Neural progenitor cell (in vitro differentiated cells): Measurements from ENCODE around the gene RPL29. TPM values are rescaled to one million over a fixed set of nuclear protein-coding genes. Genes with fewer than 3 reads are reported as not detected.
"Not testable (repeated sequence)": the region's sequence is repeated elsewhere in the genome, so short reads cannot be mapped to it uniquely, and the experiment has no call there.

Experiments used
- DNase-seq: peaks from one replicate; pipeline ENCODE4 v3.0.0-alpha.2; 2016; ENCODE audit warnings: low spot score
- H2AFZ ChIP-seq: fragments of 200-600 bp; sonication (generic); replicated peaks from 2 replicates; pipeline ENCODE4 v1.6.1; 2016; ENCODE audit warnings: antibody characterized with exemption
- H3F3A ChIP-seq: fragments of 200-600 bp; sonication (generic); 2 replicates; pipeline ENCODE4 v1.6.1; 2016; ENCODE audit warnings: antibody characterized with exemption, low read depth
- H3K27ac ChIP-seq: fragments of 200-600 bp; sonication (generic); 2 replicates; pipeline ENCODE4 v1.5.1; 2016; ENCODE audit warnings: mild to moderate bottlenecking
- H3K27me3 ChIP-seq: fragments of 200-600 bp; sonication (generic); 2 replicates; pipeline ENCODE4 v1.6.1; 2016; ENCODE audit warnings: mild to moderate bottlenecking, moderate library complexity
- H3K36me3 ChIP-seq: fragments of 200-600 bp; sonication (generic); 2 replicates; pipeline ENCODE4 v1.5.1; 2016
- H3K4me1 ChIP-seq: fragments of 200-600 bp; sonication (generic); 2 replicates; pipeline ENCODE4 v1.6.1; 2016; ENCODE audit warnings: mixed run types
- H3K4me2 ChIP-seq: fragments of 200-600 bp; sonication (generic); 2 replicates; pipeline ENCODE4 v1.6.1; 2016
- H3K4me3 ChIP-seq: fragments of 200-600 bp; sonication (generic); 2 replicates; pipeline ENCODE4 v1.5.1; 2016
- H3K79me2 ChIP-seq: fragments of 200-600 bp; sonication (generic); 2 replicates; pipeline ENCODE4 v1.6.1; 2016; ENCODE audit warnings: low read depth
- H3K9ac ChIP-seq: fragments of 200-600 bp; sonication (generic); 2 replicates; pipeline ENCODE4 v1.6.1; 2016
- H3K9me3 ChIP-seq: fragments of 200-600 bp; sonication (generic); 2 replicates; pipeline ENCODE4 v1.5.1; 2016; ENCODE audit warnings: low read depth
- H4K20me1 ChIP-seq: fragments of 200-600 bp; sonication (generic); 2 replicates; pipeline ENCODE4 v1.6.1; 2016; ENCODE audit warnings: low read depth
- H3K27ac Mint-ChIP-seq: 3 replicates; pipeline ENCODE4 v1.8.0; 2021; ENCODE audit warnings: mixed read lengths
- H3K27me3 Mint-ChIP-seq: 2 replicates; pipeline ENCODE4 v1.8.0; 2022; ENCODE audit warnings: low read depth, mild to moderate bottlenecking, inconsistent platforms, moderate library complexity, mixed read lengths; ENCODE audit not compliant: insufficient read depth
- H3K36me3 Mint-ChIP-seq: 3 replicates; pipeline ENCODE4 v1.8.0; 2021; ENCODE audit warnings: mixed read lengths
- H3K4me1 Mint-ChIP-seq: 3 replicates; pipeline ENCODE4 v1.8.0; 2021; ENCODE audit warnings: mixed read lengths
- H3K4me3 Mint-ChIP-seq: 3 replicates; pipeline ENCODE4 v1.8.0; 2021; ENCODE audit warnings: mild to moderate bottlenecking, moderate library complexity, mixed read lengths
- H3K9me3 Mint-ChIP-seq: 3 replicates; pipeline ENCODE4 v1.8.0; 2020; ENCODE audit warnings: mixed read lengths
- CTCF ChIP-seq: fragments of 200-600 bp; sonication (generic); IDR thresholded peaks from 2 replicates; pipeline ENCODE4 v1.5.1; 2017; ENCODE audit warnings: antibody characterized with exemption, mild to moderate bottlenecking
- EZH2 ChIP-seq: fragments of 200-600 bp; sonication (generic); IDR thresholded peaks from 2 replicates; pipeline ENCODE4 v1.6.1; 2017; ENCODE audit warnings: antibody characterized with exemption, mild to moderate bottlenecking, moderate library complexity
- EZH2phosphoT487 ChIP-seq: fragments of 200-600 bp; sonication (generic); IDR thresholded peaks from 2 replicates; pipeline ENCODE4 v1.6.1; 2017; ENCODE audit warnings: antibody characterized with exemption
- total RNA-seq: library from RNA; depleted of rRNA; stranded (reverse); fragments of >200 nt; gene quantifications from 2 replicates; pipeline ENCODE4 v1.2.3, GENCODE V29; 2015; ENCODE audit warnings: low replicate concordance

RPL29 gene
- total RNA-seq: 1,431 and 2,019 TPM in 2 replicates

GRCh38 chr3:51995346-51996163, at the start of gene RPL29:
Gene RPL29, minus strand, starts transcription at chr3:51995895. Its CDS starts 434 bp downstream, at chr3:51995461.
- Histone ChIP-seq H4K20me1 (peaks cover 29% of the 10 kb centered on the region), H3K36me3 (peaks cover 16% of the 10 kb centered on the region), H3K4me3 (peak within 1 kb of the TSS; percentile 89), H3K27me3 (no peaks in the 10 kb centered on the region), H3K9ac (peak within 1 kb of the TSS; percentile 97), H3K9me3 (no peaks in the 10 kb centered on the region), H2AFZ (peak within 1 kb of the TSS; percentile 81), H3K4me1 (peaks cover 11% of the 10 kb centered on the region), H3K79me2 (peaks cover 35% of the 10 kb centered on the region), H3F3A (peaks cover 41% of the 10 kb centered on the region), H3K4me2 (peak within 1 kb of the TSS; percentile 89), H3K27ac (peak within 1 kb of the TSS; percentile 96)
- peak; percentile 94 for DNase-seq
- Mint-ChIP-seq H3K9me3 (peaks cover 2% of the 10 kb centered on the region), H3K36me3 (peaks cover 30% of the 10 kb centered on the region), H3K4me3 (peak within 1 kb of the TSS; percentile 100), H3K4me1 (peaks cover 35% of the 10 kb centered on the region), H3K27ac (peak within 1 kb of the TSS; percentile 100), H3K27me3 (peaks cover 6% of the 10 kb centered on the region)
- TF ChIP-seq EZH2 (peak; percentile 47), CTCF (no peak), EZH2phosphoT487 (no peak)

- H3K27ac Mint-ChIP-seq: peak overlapping the region; percentile 95
- peak; percentile 69 for DNase-seq
- H3K9me3 Mint-ChIP-seq: no peaks in the 10 kb centered on the region
- H3K4me1 ChIP-seq: peaks cover 13% of the 10 kb centered on the region
- no peaks in the 10 kb centered on the region for H4K20me1 ChIP-seq
- H3K79me2 ChIP-seq: no peaks in the 10 kb centered on the region
- no peak overlapping the region for H2AFZ ChIP-seq
- H3K4me2 ChIP-seq: no peak overlapping the region
- H3K4me3 Mint-ChIP-seq: no peak overlapping the region
- peaks cover 27% of the 10 kb centered on the region for H3K4me1 Mint-ChIP-seq
- no peaks in the 10 kb centered on the region for H3K36me3 Mint-ChIP-seq
- H3K36me3 ChIP-seq: no peaks in the 10 kb centered on the region
- no peak overlapping the region for H3K4me3 ChIP-seq
- no peak overlapping the region for H3K9ac ChIP-seq
- H3F3A ChIP-seq: no peaks in the 10 kb centered on the region
- peaks cover 5% of the 10 kb centered on the region for H3K27me3 Mint-ChIP-seq
- no peaks in the 10 kb centered on the region for H3K27me3 ChIP-seq
- H3K27ac ChIP-seq: no peak overlapping the region
- H3K9me3 ChIP-seq: no peaks in the 10 kb centered on the region
- TF ChIP-seq EZH2 (no peak), CTCF (peak; percentile 39), EZH2phosphoT487 (no peak)
Observed at GRCh38 chr3:52044869-52045619, 49.3 kb upstream of the RPL29 start.

GRCh38 chr3:52043750-52044149, 48.1 kb upstream of the RPL29 start:
- H3K27me3 Mint-ChIP-seq: peaks cover 5% of the 10 kb centered on the region
- H3K36me3 Mint-ChIP-seq: no peaks in the 10 kb centered on the region
- no peaks in the 10 kb centered on the region for H3K27me3 ChIP-seq
- no peak overlapping the region for H3K9ac ChIP-seq
- peaks cover 18% of the 10 kb centered on the region for H3K4me1 ChIP-seq
- DNase-seq: no peak
- TF ChIP-seq CTCF (no peak), EZH2 (no peak), EZH2phosphoT487 (no peak)
- no peaks in the 10 kb centered on the region for H3K9me3 ChIP-seq
- no peaks in the 10 kb centered on the region for H3F3A ChIP-seq
- H3K4me1 Mint-ChIP-seq: peaks cover 29% of the 10 kb centered on the region
- no peak overlapping the region for H3K4me2 ChIP-seq
- H3K36me3 ChIP-seq: no peaks in the 10 kb centered on the region
- H2AFZ ChIP-seq: no peak overlapping the region
- no peaks in the 10 kb centered on the region for H3K9me3 Mint-ChIP-seq
- H3K27ac Mint-ChIP-seq: no peak overlapping the region
- no peak overlapping the region for H3K27ac ChIP-seq
- H4K20me1 ChIP-seq: no peaks in the 10 kb centered on the region
- no peak overlapping the region for H3K4me3 ChIP-seq
- H3K79me2 ChIP-seq: no peaks in the 10 kb centered on the region
- H3K4me3 Mint-ChIP-seq: no peak overlapping the region

- H3K27ac ChIP-seq, H3K4me3 Mint-ChIP-seq, H3K27me3 Mint-ChIP-seq, H3K79me2 ChIP-seq, H3K36me3 Mint-ChIP-seq, H3F3A ChIP-seq, H4K20me1 ChIP-seq, H3K4me3 ChIP-seq, H2AFZ ChIP-seq, H3K4me2 ChIP-seq, H3K9me3 ChIP-seq, H3K27me3 ChIP-seq, H3K36me3 ChIP-seq, H3K9ac ChIP-seq, DNase-seq, H3K9me3 Mint-ChIP-seq, H3K27ac Mint-ChIP-seq: not testable (repeated sequence)
- peaks cover 18% of the 10 kb centered on the region for H3K4me1 ChIP-seq
- H3K4me1 Mint-ChIP-seq: peaks cover 29% of the 10 kb centered on the region
Observed at GRCh38 chr3:52043039-52043438, 47.3 kb upstream of the RPL29 start.
